Peyer's patch (tissue), 4 donors: ENCODE data around the gene SERTAD4.

Experiments
- CTCF ChIP-seq, 6 experiments: fragments of 450-650 bp in 4 of 6; fragments of 200-600 bp in 2 of 6; sonication (generic) in 1 of 6; IDR thresholded peaks; one replicate each; pipeline ENCODE4 v1.5.1; 2017 to 2019; ENCODE audit warnings: antibody characterized with exemption in 6 of 6, mild to moderate bottlenecking in 3 of 6, moderate library complexity in 1 of 6
- POLR2A ChIP-seq, 2 donors: fragments of 450-650 bp; IDR thresholded peaks; one replicate each; pipeline ENCODE4 v1.5.1; 2017; ENCODE audit warnings: antibody characterized with exemption in 2 of 2, mild to moderate bottlenecking in 2 of 2, moderate library complexity in 2 of 2

- TF ChIP-seq CTCF (IDR thresholded peaks at IDR 0.05) = no peak
- TF ChIP-seq POLR2A (IDR thresholded peaks at IDR 0.05) = no peak
Observed at GRCh38 chr1:210232511-210233215, at the start of gene SERTAD4.
